Gastrocnemius medialis (tissue), 4 donors: ENCODE data around the gene NDUFAF8. TPM values are rescaled to one million over a fixed set of nuclear protein-coding genes. Genes with fewer than 3 reads are reported as not detected.

Experiments used
- ATAC-seq, 2 donors: fragments of 150-250 bp; one replicate each; pipeline ENCODE4 v1.9.1; 2016
- DNase-seq, 2 donors: peaks; one replicate each; pipeline ENCODE4 v3.0.0-alpha.2; 2019
- H3K27ac ChIP-seq, 4 donors: fragments of 200-600 bp; sonication (generic); 1 replicate in 1 of 4; 2 replicates in 3 of 4; pipeline ENCODE4 v1.5.1; 2016 to 2018; ENCODE audit warnings: mild to moderate bottlenecking in 2 of 4, moderate library complexity in 1 of 4
- H3K27me3 ChIP-seq, 3 donors: fragments of 200-600 bp; sonication (generic) in 2 of 3; 1 replicate in 1 of 3; 2 replicates in 2 of 3; pipeline versions ENCODE4 v1.5.1 to v1.6.0; 2016 to 2019; ENCODE audit warnings: mild to moderate bottlenecking in 1 of 3, moderate library complexity in 1 of 3
- H3K36me3 ChIP-seq, 2 donors: fragments of 200-600 bp; sonication (generic) in 1 of 2; one replicate each; pipeline ENCODE4 v1.5.1; 2017 to 2018
- H3K4me1 ChIP-seq, 2 donors: fragments of 200-600 bp; sonication (generic) in 1 of 2; one replicate each; pipeline ENCODE4 v1.5.1; 2016 to 2017; ENCODE audit warnings: mild to moderate bottlenecking in 2 of 2
- H3K4me3 ChIP-seq, 4 donors: fragments of 200-600 bp; sonication (generic) in 3 of 4; 1 replicate in 1 of 4; 2 replicates in 3 of 4; pipeline ENCODE4 v1.5.1; 2016 to 2019; ENCODE audit warnings: mild to moderate bottlenecking in 2 of 4
- H3K9me3 ChIP-seq, 3 donors: fragments of 200-600 bp; sonication (generic) in 2 of 3; 1 replicate in 1 of 3; 2 replicates in 2 of 3; pipeline ENCODE4 v1.5.1; 2016 to 2019
- CTCF ChIP-seq, 5 experiments: fragments of 450-650 bp in 3 of 5; fragments of 200-600 bp in 2 of 5; sonication (generic) in 2 of 5; IDR thresholded peaks in 4 of 5; conservative IDR thresholded peaks in 1 of 5; 1 replicate in 4 of 5; 2 replicates in 1 of 5; pipeline ENCODE4 v1.5.1; 2016 to 2019; ENCODE audit warnings: antibody characterized with exemption in 5 of 5, mild to moderate bottlenecking in 3 of 5, moderate library complexity in 3 of 5
- POLR2A ChIP-seq, 2 donors: fragments of 450-650 bp; IDR thresholded peaks; one replicate each; pipeline ENCODE4 v1.6.1; 2017; ENCODE audit warnings: antibody characterized with exemption in 2 of 2, mild to moderate bottlenecking in 2 of 2, moderate library complexity in 2 of 2
- in situ Hi-C, 4 donors: fragments of 200-750 bp; cut with MboI; loops; one replicate each; pipeline versions ENCODE4 v1.15.0 to v1.8.0; 2017; ENCODE audit warnings: low sequenced_read_pairs in 4 of 4
- intact Hi-C: fragments of 100-400 bp; cut with DNase I; formaldehyde crosslinking; loops from one replicate; pipeline ENCODE4 v1.15.1; 2023; ENCODE audit warnings: low total_unique reads
- total RNA-seq, 4 donors: library from RNA; depleted of rRNA; stranded (reverse); fragments of >200 nt; gene quantifications; one replicate each; pipeline versions ENCODE4 v1.1.0 to v1.2.3, GENCODE V29; 2016

NDUFAF8 gene
- total RNA-seq, 4 donors from 2014 or later: 39.4 to 700 (median 74.5) TPM

- in situ Hi-C loops: loop anchor here in 1 of 4 donors (25.0 kb wide), 1 partner anchor 103 kb away; no protein-coding TSS in a partner anchor
- no peaks in the 10 kb centered on the region for H3K36me3 ChIP-seq
- no peaks in the 10 kb centered on the region for H3K27me3 ChIP-seq
- H3K4me3 ChIP-seq: no peak overlapping the region
- TF ChIP-seq CTCF (IDR thresholded peaks at IDR 0.05 in 4 of 5, conservative IDR thresholded peaks at IDR 0.05 in 1 of 5) (no peak), POLR2A (IDR thresholded peaks at IDR 0.05) (no peak)
- no peak overlapping the region for H3K27ac ChIP-seq
- peaks cover 21 to 26% of the 10 kb centered on the region in 2 donors for H3K4me1 ChIP-seq
- H3K9me3 ChIP-seq: no peaks in the 10 kb centered on the region
- intact Hi-C loops: loop anchor here (1.0 kb wide), 1 partner anchor 98 kb away; no protein-coding TSS in a partner anchor
- ATAC-seq (no peak), DNase-seq (no peak)
Measured at GRCh38 chr17:81240761-81241160, 1.6 kb downstream of the NDUFAF8 start.

GRCh38 chr17:81241203-81241602 is 2.1 kb downstream of the NDUFAF8 start:
- no peak for DNase-seq
- intact Hi-C loops (loop anchor here (1.0 kb wide), 1 partner anchor 99 kb away; no protein-coding TSS in a partner anchor), in situ Hi-C loops (loop anchor here in 1 of 4 donors (25.0 kb wide), 1 partner anchor 104 kb away; no protein-coding TSS in a partner anchor)
- Histone ChIP-seq H3K9me3 (no peaks in the 10 kb centered on the region), H3K27ac (no peak overlapping the region), H3K4me3 (no peak overlapping the region), H3K36me3 (no peaks in the 10 kb centered on the region), H3K27me3 (no peaks in the 10 kb centered on the region), H3K4me1 (peaks cover 21 to 26% of the 10 kb centered on the region in 2 donors)
- TF ChIP-seq POLR2A (IDR thresholded peaks at IDR 0.05): no peak
- TF ChIP-seq CTCF (IDR thresholded peaks at IDR 0.05 in 4 of 5, conservative IDR thresholded peaks at IDR 0.05 in 1 of 5): no peak
- no peak for ATAC-seq

- TF ChIP-seq POLR2A (IDR thresholded peaks at IDR 0.05) (no peak), CTCF (IDR thresholded peaks at IDR 0.05 in 4 of 5, conservative IDR thresholded peaks at IDR 0.05 in 1 of 5) (peak in 4 of 5 experiments; percentile 75 to 85 (median 81))
- no peak for ATAC-seq
Measured at GRCh38 chr17:81241648-81242420, 2.7 kb downstream of the NDUFAF8 start.

GRCh38 chr17:81242421-81243332 is 3.6 kb downstream of the NDUFAF8 start:
- H3K9me3 ChIP-seq: no peaks in the 10 kb centered on the region
- DNase-seq (no peak), ATAC-seq (no peak)
- peaks cover 17 to 21% of the 10 kb centered on the region in 2 donors for H3K4me1 ChIP-seq
- in situ Hi-C loops (loop anchor here in 1 of 4 donors (25.0 kb wide), 1 partner anchor 105 kb away; no protein-coding TSS in a partner anchor), intact Hi-C loops (no loop called here)
- H3K36me3 ChIP-seq: no peaks in the 10 kb centered on the region
- no peaks in the 10 kb centered on the region for H3K27me3 ChIP-seq
- no peak for TF ChIP-seq POLR2A (IDR thresholded peaks at IDR 0.05)
- TF ChIP-seq CTCF (IDR thresholded peaks at IDR 0.05 in 4 of 5, conservative IDR thresholded peaks at IDR 0.05 in 1 of 5): no peak
- no peak overlapping the region for H3K4me3 ChIP-seq
- H3K27ac ChIP-seq: no peak overlapping the region

More at GRCh38 chr17:81241648-81242420, 2.7 kb downstream of the NDUFAF8 start:
- H3K4me3 ChIP-seq: no peak overlapping the region
- H3K36me3 ChIP-seq: no peaks in the 10 kb centered on the region
- H3K9me3 ChIP-seq: no peaks in the 10 kb centered on the region
- no peak overlapping the region for H3K27ac ChIP-seq
- peak in 1 of 2 donors; percentile 52 for DNase-seq
- intact Hi-C loops: loop anchor here (1.0 kb wide), 1 partner anchor 100 kb away; no protein-coding TSS in a partner anchor
- in situ Hi-C loops: loop anchor here in 1 of 4 donors (25.0 kb wide), 1 partner anchor 105 kb away; no protein-coding TSS in a partner anchor
- H3K27me3 ChIP-seq: no peaks in the 10 kb centered on the region
- peaks cover 21 to 26% of the 10 kb centered on the region in 2 donors for H3K4me1 ChIP-seq
